HepG2 (cell line): ENCODE measurements around the gene VAPB. TPM values are rescaled to one million over a fixed set of nuclear protein-coding genes. Genes with fewer than 3 reads are reported as not detected.
A peak's percentile ranks its signal among the peaks of the same experiment; 100 is the strongest.

ENCODE experiments used
- ARID3A ChIP-seq: IDR thresholded peaks from 2 replicates; pipeline ENCODE4 v1.6.1; 2012; ENCODE audit warnings: low read depth, low read length, improper control_type of control experiment
- DPF2 ChIP-seq: sonication (generic); formaldehyde crosslinking; IDR thresholded peaks from 2 replicates; pipeline ENCODE4 v1.4.0; 2020; ENCODE audit warnings: mild to moderate bottlenecking, low read depth, missing genetic modification reagents, borderline replicate concordance
- ELF3 ChIP-seq: IDR thresholded peaks from 2 replicates; pipeline ENCODE4 v1.6.1; 2016; ENCODE audit warnings: missing genetic modification reagents, missing compliant biosample characterization
- ETV5 ChIP-seq: IDR thresholded peaks from 2 replicates; pipeline ENCODE4 v1.6.1; 2018; ENCODE audit warnings: missing biosample characterization, missing genetic modification reagents, inconsistent platforms, borderline replicate concordance
- FOXP1 ChIP-seq, 2 experiments: fragments of 450-650 bp in 1 of 2; IDR thresholded peaks; 2 replicates each; pipeline ENCODE4 v1.6.1; 2017 to 2018; ENCODE audit warnings: antibody characterized with exemption in 1 of 2
- HMGXB4 ChIP-seq, 2 experiments: sonication (generic) in 1 of 2; formaldehyde crosslinking in 1 of 2; IDR thresholded peaks; 2 replicates each; pipeline versions ENCODE4 v1.4.0 to v1.6.1; 2018 to 2020; ENCODE audit warnings: missing genetic modification reagents in 2 of 2, borderline replicate concordance in 1 of 2, low read depth in 1 of 2, mild to moderate bottlenecking in 1 of 2, missing biosample characterization in 1 of 2
- HOMEZ ChIP-seq: IDR thresholded peaks from 2 replicates; pipeline ENCODE4 v1.6.1; 2016; ENCODE audit warnings: low read depth
- KAT8 ChIP-seq: IDR thresholded peaks from 2 replicates; pipeline ENCODE4 v1.6.1; 2016; ENCODE audit warnings: missing genetic modification reagents, missing compliant biosample characterization
- KDM1A ChIP-seq: IDR thresholded peaks from 2 replicates; pipeline ENCODE4 v1.6.1; 2016; ENCODE audit warnings: missing compliant biosample characterization
- KLF16 ChIP-seq, 2 experiments: sonication (generic) in 1 of 2; formaldehyde crosslinking in 1 of 2; IDR thresholded peaks; 2 replicates each; pipeline versions ENCODE4 v1.6.1 to v1.8.0; 2016 to 2023; ENCODE audit warnings: missing genetic modification reagents in 2 of 2, missing compliant biosample characterization in 1 of 2
- MAFF ChIP-seq: IDR thresholded peaks from 2 replicates; pipeline ENCODE4 v1.6.1; 2011; ENCODE audit warnings: low read depth, low read length, improper control_type of control experiment
- MIER3 ChIP-seq: IDR thresholded peaks from 2 replicates; pipeline ENCODE4 v1.6.1; 2016; ENCODE audit warnings: missing compliant biosample characterization, borderline replicate concordance
- MXI1 ChIP-seq: IDR thresholded peaks from 3 replicates; pipeline ENCODE4 v1.6.1; 2012; ENCODE audit warnings: low read depth, low read length, inconsistent platforms, borderline replicate concordance
- NCOA1 ChIP-seq: sonication (generic); formaldehyde crosslinking; IDR thresholded peaks from 2 replicates; pipeline ENCODE4 v1.9.0; 2021; ENCODE audit warnings: missing genetic modification reagents
- NFYC ChIP-seq: IDR thresholded peaks from 2 replicates; pipeline ENCODE4 v1.6.1; 2016; ENCODE audit warnings: missing genetic modification reagents, missing compliant biosample characterization
- RARA ChIP-seq: IDR thresholded peaks from 2 replicates; pipeline ENCODE4 v1.6.1; 2016; ENCODE audit warnings: missing genetic modification reagents, missing compliant biosample characterization
- RBM22 ChIP-seq: fragments of 200-400 bp; formaldehyde crosslinking; optimal IDR thresholded peaks from 2 replicates; pipeline ENCODE3; 2017; ENCODE audit warnings: mild to moderate bottlenecking, low read length, moderate library complexity
- SRF ChIP-seq: IDR thresholded peaks from 2 replicates; pipeline ENCODE4 v1.6.1; 2011; ENCODE audit warnings: mild to moderate bottlenecking, low read depth, low read length, moderate library complexity
- TEAD3 ChIP-seq: optimal IDR thresholded peaks from 2 replicates; pipeline ENCODE3; 2016; ENCODE audit warnings: borderline replicate concordance
- ZC3H13 ChIP-seq: sonication (generic); formaldehyde crosslinking; IDR thresholded peaks from 2 replicates; pipeline ENCODE4 v1.8.1; 2023; ENCODE audit warnings: mild to moderate bottlenecking, missing genetic modification reagents, moderate library complexity
- ZNF3 ChIP-seq: IDR thresholded peaks from 2 replicates; pipeline ENCODE4 v1.7.0; 2017; ENCODE audit warnings: inconsistent platforms
- ZNF841 ChIP-seq: sonication (generic); formaldehyde crosslinking; IDR thresholded peaks from 2 replicates; pipeline ENCODE4 v1.8.1; 2023; ENCODE audit warnings: missing genetic modification reagents, borderline replicate concordance
- ZSCAN22 ChIP-seq: sonication (generic); formaldehyde crosslinking; IDR thresholded peaks from 2 replicates; pipeline ENCODE4 v1.4.0; 2020; ENCODE audit warnings: mild to moderate bottlenecking, missing genetic modification reagents
- polyA plus RNA-seq, 8 experiments: library from polyadenylated mRNA; depleted of rRNA in 3 of 8; stranded (reverse) in 7 of 8; unstranded in 1 of 8; fragments of >200 nt; fragmentation: Illumina TruSeq in 4 of 8; extraction: Trizol in 4 of 8; gene quantifications; 2 replicates each; pipeline versions ENCODE4 v1.2.1 to v1.2.3, GENCODE V29; 2011 to 2016; ENCODE audit warnings: low read depth in 4 of 8, missing spikeins in 1 of 8, mixed read lengths in 1 of 8; ENCODE audit not compliant: insufficient read depth in 1 of 8
- total RNA-seq, 5 experiments: library from RNA; depleted of rRNA; stranded (reverse); fragments of >200 nt; fragmentation: Illumina TruSeq; extraction: Trizol; gene quantifications; 2 replicates each; pipeline ENCODE4 v1.2.3, GENCODE V29; 2016; ENCODE audit warnings: low read depth in 1 of 5
- TF ChIP-seq, protein P1 (sequence below): sonication (generic); formaldehyde crosslinking; IDR thresholded peaks from 2 replicates; pipeline ENCODE4 v1.5.1; 2020; ENCODE audit warnings: missing genetic modification reagents, mild to moderate bottlenecking, borderline replicate concordance

VAPB gene
- total and polyA plus RNA-seq, 2 of the 13 experiments (the other 11 are each of a cell fraction or from before 2014, with no cell fraction given), result 18.6 to 48.5 TPM

GRCh38 chr20:58408603-58409246 is 19.7 kb downstream of the VAPB start (continued):
- TF ChIP-seq, protein P1, sequence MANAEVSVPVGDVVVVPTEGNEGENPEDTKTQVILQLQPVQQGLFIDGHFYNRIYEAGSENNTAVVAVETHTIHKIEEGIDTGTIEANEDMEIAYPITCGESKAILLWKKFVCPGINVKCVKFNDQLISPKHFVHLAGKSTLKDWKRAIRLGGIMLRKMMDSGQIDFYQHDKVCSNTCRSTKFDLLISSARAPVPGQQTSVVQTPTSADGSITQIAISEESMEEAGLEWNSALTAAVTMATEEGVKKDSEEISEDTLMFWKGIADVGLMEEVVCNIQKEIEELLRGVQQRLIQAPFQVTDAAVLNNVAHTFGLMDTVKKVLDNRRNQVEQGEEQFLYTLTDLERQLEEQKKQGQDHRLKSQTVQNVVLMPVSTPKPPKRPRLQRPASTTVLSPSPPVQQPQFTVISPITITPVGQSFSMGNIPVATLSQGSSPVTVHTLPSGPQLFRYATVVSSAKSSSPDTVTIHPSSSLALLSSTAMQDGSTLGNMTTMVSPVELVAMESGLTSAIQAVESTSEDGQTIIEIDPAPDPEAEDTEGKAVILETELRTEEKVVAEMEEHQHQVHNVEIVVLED (CRISPR knock-in tag), result no peak
- TF ChIP-seq HMGXB4 (CRISPR knock-in tag; IDR thresholded peaks at IDR 0.05; ENCODE audit: borderline replicate concordance in 1 of 2, low read depth in 1 of 2) (0 out of 4 replicates have a peak, but pooled peaks of 1 of the 2 experiments have one; percentile 8), MAFF (peak; percentile 70), ETV5 (CRISPR knock-in tag) (peak; percentile 22; the same call in 1 of the 2 replicates), KLF16 (CRISPR knock-in tag; IDR thresholded peaks at IDR 0.05) (no peak), NCOA1 (CRISPR knock-in tag) (no peak), DPF2 (0 out of 2 replicates have a peak, but pooled peaks have one; percentile 44), ZSCAN22 (no peak), TEAD3 (peak; percentile 55), MXI1 (peak; percentile 35; the same call in 1 of the 3 replicates), ZNF841 (no peak), KDM1A (CRISPR knock-in tag) (0 out of 2 replicates have a peak, but pooled peaks have one; percentile 25), FOXP1 (IDR thresholded peaks at IDR 0.05) (no peak), FOXP1 (CRISPR knock-in tag; IDR thresholded peaks at IDR 0.05) (peak; percentile 68; the same call in 1 of the 2 replicates), RBM22 (peak; percentile 31), ZC3H13 (no peak), HOMEZ (peak; percentile 80), SRF (no peak), NFYC (CRISPR knock-in tag) (no peak), MIER3 (CRISPR knock-in tag) (peak; percentile 41; the same call in 1 of the 2 replicates), ZNF3 (CRISPR knock-in tag) (peak; percentile 87), RARA (CRISPR knock-in tag) (peak; percentile 16; the same call in 1 of the 2 replicates), ELF3 (CRISPR knock-in tag) (peak; percentile 60; the same call in 1 of the 2 replicates), ARID3A (no peak; the same call in 1 of the 2 replicates), KAT8 (CRISPR knock-in tag) (peak; percentile 21; the same call in 1 of the 2 replicates)
